ENCODE data around the gene PTPRA. TPM values are rescaled to one million over a fixed set of nuclear protein-coding genes. Genes with fewer than 3 reads are reported as not detected.

The PTPRA gene
- total and polyA plus RNA-seq, 2 of the 13 experiments (the other 11 are each of a cell fraction or from before 2014, with no cell fraction given) = 47.2 to 127 TPM

GRCh38 chr20:2835331-2835796 is 37.9 kb upstream of the PTPRA start (continued):
- TF ChIP-seq ZKSCAN1 (IDR thresholded peaks at IDR 0.05; ENCODE audit: low read length) = peak; percentile 22; the same call in 1 of the 2 replicates
- TF ChIP-seq ZNF687 (CRISPR knock-in tag; IDR thresholded peaks at IDR 0.05) = peak; percentile 54
- TF ChIP-seq SMARCC2 (IDR thresholded peaks at IDR 0.05) = no peak
- peak; percentile 38; the same call in 1 of the 2 replicates for TF ChIP-seq HNF4G (IDR thresholded peaks at IDR 0.05; ENCODE audit: borderline replicate concordance, low read depth, low read length)
- TF ChIP-seq HNF4G (CRISPR knock-in tag; IDR thresholded peaks at IDR 0.05; ENCODE audit: borderline replicate concordance, low read depth) = no peak
- TF ChIP-seq ZBTB38 (CRISPR knock-in tag; IDR thresholded peaks at IDR 0.05) = 0 out of 2 replicates have a peak, but pooled peaks have one; percentile 39
- peak; percentile 59; the same call in 1 of the 2 replicates for TF ChIP-seq ZNF7 (CRISPR knock-in tag; IDR thresholded peaks at IDR 0.05)
- TF ChIP-seq ZBTB33 (CRISPR knock-in tag; IDR thresholded peaks at IDR 0.05) = peak; percentile 72; the same call in 1 of the 2 replicates
- peak; percentile 87 for TF ChIP-seq ZNF740 (CRISPR knock-in tag; IDR thresholded peaks at IDR 0.05)
- TF ChIP-seq ZBTB7B (CRISPR knock-in tag; IDR thresholded peaks at IDR 0.05) = peak; percentile 42; the same call in 1 of the 2 replicates
- no peak for TF ChIP-seq ZNF670 (CRISPR knock-in tag; IDR thresholded peaks at IDR 0.05; ENCODE audit: borderline replicate concordance)
- TF ChIP-seq ZNF644 (CRISPR knock-in tag; IDR thresholded peaks at IDR 0.05; ENCODE audit: low read depth) = peak; percentile 34; the same call in 1 of the 2 replicates
- no peak for TF ChIP-seq GLI4 (CRISPR knock-in tag; IDR thresholded peaks at IDR 0.05; ENCODE audit: borderline replicate concordance)
- no peak for TF ChIP-seq RBFOX2 (IDR thresholded peaks at IDR 0.05; ENCODE audit: low read depth, low read length)
- peak; percentile 26; the same call in 1 of the 2 replicates for TF ChIP-seq ZNF768 (CRISPR knock-in tag; IDR thresholded peaks at IDR 0.05)
